HG02870 (cell line): ENCODE results near the gene IST1.
A peak's percentile ranks its signal among the peaks of the same experiment; 100 is the strongest.

Experiments
- ATAC-seq: cut with Tn5 transposase; IDR thresholded peaks from one replicate; pipeline ENCODE4 v1.9.1; 2021; ENCODE audit warnings: mild to moderate bottlenecking, moderate library complexity; ENCODE audit not compliant: unreplicated experiment

IST1 gene

DNA sequence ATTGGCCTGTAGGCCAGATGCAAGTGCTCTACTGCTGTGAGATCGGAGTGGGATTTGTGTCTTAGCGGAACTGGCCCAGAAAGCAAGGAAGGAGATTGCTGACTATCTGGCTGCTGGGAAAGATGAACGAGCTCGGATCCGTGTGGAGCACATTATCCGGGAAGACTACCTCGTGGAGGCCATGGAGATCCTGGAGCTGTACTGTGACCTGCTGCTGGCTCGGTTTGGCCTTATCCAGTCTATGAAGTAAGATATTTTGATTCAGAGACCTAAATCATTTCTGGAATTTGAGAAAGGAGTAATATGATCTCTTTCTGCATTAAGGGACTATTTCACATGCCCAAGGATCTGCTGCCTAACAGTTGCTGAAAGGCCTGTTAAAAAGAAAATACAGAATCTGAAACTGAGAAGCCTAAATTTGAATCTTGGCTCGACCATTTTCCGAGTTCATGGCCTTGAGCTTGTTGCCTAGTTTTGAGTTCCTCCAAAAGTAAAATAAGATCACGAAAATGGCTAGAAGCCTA, 21.1 kb downstream of the IST1 start:
- ATAC-seq, result no peak

DNA sequence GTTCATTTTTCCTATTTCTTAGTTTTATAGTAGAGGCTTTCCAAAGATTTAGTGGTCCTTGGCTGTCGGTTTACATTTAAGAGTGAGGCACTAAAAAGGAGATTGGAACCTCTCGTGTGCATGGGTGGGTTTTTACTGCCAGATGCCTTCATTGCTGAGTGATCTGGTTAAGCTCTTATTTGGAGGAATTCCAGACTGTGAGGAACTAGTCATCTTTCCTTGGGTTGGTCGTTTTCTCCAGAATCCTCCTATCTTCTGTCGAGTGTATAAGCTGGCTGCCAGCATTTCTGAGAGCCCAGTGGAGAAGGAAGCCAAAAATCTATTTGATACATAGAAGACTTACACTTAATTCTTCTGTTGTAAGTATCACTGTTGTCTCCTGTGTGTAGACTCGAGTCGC, 22.6 kb downstream of the IST1 start:
- ATAC-seq, result no peak

GRCh38 chr16:71919035-71919434, 23.7 kb downstream of the IST1 start:
- ATAC-seq, result peak; percentile 90

GRCh38 chr16:71920658-71921057, 25.3 kb downstream of the IST1 start:
- ATAC-seq, result no peak

DNA sequence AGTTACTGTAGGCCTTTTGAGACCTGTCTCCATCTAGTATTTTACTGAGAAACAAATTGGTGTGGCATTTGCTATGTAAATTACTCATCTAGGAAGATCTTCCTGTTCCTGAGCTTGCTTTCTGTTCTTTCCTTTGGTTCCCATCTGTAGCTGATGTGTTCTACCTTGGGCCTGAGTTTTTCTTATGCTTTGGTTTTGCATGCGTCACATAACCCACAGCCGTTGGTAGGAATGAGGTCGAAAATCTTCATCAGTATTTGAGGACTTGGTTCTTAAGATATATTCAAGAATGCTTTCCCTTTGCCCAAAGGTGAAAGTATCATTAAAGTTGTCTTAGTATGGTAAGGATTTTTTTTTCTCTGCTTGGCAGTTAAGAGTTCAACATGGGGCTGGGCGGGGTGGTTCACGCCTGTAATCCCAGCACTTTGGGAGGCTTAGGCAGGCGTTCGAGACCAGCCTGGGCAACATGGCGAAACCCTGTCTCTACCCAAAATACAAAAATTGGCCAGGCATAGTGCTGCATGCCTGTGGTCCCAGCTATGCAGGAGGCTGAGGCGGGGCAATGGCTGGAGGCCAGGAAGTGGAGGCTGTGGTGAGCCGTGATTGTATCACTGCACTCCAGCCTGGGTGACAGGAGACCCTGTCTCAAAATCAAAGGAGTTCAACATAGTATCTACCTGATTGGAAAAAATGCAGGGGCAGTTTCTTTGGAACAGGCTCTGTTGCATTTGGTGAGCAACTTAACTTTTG, 28.8 kb downstream of the IST1 start:
- no peak for ATAC-seq

DNA sequence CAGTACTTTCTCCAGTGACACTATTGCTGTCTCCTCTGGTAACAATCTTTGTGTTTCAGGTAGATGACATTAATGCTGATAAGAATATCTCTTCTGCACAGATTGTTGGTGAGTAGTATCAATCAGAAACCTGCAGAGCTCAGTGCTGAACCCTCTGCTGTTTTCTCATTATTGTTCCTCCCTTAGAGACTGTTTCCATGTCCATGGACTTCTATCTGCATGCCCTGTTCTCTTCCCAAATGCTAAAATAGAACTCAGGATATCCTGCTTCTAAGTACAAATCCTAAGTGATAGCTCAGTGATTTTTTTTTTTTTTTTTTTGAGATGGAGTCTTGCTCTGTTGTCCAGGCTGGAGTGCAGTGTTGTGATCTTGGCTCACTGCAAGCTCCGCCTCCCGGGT, 29.4 kb downstream of the IST1 start:
- no peak for ATAC-seq

DNA sequence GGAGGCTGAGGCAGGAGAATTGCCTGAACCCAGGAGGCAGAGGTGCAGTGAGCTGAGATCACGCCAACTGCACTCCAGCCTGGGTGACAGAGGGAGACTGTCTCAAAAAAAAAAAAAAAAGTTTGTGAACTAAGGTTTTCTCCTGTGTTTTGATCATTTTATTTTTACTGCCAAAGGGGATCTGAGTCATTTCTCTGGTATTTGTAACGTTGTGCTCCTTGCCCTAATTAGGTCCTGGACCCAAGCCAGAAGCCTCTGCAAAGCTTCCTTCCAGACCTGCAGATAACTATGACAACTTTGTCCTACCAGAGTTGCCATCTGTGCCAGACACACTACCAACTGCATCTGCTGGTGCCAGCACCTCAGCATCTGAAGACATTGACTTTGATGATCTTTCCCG, 32.1 kb downstream of the IST1 start:
- no peak for ATAC-seq

DNA sequence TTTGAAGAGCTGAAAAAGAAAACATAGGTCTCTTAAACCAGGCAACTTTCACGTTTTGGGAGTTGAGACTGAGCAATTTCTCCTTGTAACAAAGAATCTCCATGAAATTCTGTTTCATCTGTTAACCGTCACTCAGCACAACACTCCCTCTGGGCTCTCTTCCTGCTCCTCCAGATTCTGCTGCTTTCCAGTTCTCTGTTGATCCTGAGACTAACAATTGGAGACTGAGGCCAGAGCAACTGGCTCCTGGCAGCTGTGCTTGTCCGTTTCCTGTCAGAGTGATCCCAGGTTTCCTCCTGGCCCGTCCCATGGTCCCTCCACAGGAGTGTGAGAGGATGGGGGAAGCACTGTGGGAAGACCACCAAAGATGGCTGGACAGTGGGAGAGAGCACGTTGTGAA, 32.5 kb downstream of the IST1 start:
- ATAC-seq, result no peak

GRCh38 chr16:71929048-71929447, 33.7 kb downstream of the IST1 start:
- ATAC-seq, result no peak

DNA sequence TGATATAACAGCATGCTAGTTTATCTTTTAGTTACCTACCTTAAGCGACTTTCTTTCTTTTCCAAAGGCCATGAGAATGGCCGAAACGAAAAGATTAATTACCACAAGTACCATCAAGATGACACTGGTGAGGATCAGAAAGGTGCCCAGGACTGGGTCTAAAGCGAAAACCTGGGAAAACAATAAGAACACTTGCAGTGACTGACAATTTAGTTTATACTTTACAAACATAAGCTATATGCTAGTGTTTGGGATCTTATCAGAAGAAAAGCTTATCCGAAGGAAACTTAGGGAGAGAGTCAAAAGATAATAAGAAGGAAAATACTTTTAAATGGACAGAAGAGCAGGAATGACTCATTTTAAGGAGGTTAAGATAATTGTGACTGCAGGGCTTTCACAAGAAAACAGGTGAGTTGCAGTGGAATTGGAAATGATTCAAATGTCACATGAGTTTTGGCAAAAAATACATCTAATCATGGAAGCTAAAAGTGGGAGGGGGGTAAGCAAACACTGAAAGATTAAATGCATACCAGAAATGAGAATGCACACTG, 34.8 kb downstream of the IST1 start:
- ATAC-seq, result no peak

GRCh38 chr16:71931001-71931400, 35.7 kb downstream of the IST1 start:
- ATAC-seq, result no peak

GRCh38 chr16:71931599-71931998, 36.3 kb downstream of the IST1 start:
- ATAC-seq, result no peak

GRCh38 chr16:71933017-71933416, 37.7 kb downstream of the IST1 start:
- ATAC-seq, result no peak

DNA sequence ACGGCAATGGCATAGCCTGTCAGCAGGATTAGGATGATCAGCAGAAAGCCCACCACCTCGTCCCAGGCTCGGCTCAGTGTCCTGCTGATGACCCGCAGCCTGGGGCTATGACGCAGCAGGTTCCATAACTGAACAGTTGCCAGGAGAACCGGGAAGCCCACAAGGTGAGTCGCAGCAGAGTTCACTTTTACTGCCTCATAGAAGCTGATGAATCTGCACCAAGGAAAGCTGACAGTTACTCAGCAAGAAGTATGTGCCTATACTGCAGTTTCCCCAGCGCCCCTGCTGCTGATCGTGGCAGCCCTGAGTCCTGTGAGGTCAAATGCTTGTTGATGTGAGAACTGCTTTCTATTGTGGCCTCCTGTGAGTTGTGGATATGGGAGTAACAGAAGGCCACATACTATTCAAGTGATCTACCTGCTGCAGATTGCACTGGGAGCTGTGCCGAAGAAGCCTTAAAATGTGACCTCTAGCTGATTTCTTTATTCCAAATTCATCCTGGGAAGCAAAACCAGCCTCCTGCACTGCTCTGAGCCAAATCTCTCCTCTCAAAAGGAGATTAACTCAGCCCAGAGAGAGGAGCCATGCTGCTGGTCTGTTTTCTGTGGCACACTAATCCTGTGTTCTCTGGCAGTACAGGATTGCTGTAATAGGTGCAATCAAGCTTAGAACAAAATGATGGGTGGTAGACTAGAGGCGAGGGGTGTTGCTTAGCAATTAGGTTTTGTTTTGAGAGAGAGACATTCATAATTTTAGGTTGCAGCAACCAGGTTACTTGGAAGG, 38.8 kb downstream of the IST1 start:
- ATAC-seq, result no peak

DNA sequence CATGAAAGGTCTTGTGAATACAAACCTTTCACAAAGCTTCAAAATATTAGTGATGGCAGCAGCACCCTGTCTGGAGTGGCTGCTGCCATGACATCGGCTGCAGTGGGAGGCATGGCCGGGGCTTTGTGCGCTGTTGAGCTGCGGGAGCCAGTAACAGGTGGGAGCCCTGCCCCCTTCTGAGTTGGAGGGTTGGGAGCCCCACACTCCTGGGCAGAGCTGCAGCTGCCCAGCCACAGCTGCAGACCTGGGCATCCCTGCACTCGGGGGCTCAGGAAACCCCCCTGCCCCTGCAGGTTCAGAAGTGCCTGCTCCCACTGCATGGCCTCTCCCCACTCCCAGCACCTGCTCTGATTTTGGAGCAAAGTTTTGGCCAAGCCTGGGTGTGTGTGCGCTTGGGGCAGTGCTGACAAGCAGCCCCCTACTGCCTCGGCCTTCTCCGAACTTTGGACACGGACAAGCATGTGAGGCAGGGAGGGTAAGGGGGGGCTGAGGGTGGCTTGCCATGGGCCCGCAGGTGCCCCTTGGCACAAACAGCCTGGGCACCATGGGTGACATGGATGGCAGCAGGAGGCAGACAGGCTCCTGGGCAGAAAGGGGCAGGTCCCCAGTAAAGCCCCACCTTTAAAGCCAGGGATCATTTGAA, 42.7 kb downstream of the IST1 start:
- no peak for ATAC-seq

GRCh38 chr16:71943887-71944286, 48.6 kb downstream of the IST1 start:
- no peak for ATAC-seq

DNA sequence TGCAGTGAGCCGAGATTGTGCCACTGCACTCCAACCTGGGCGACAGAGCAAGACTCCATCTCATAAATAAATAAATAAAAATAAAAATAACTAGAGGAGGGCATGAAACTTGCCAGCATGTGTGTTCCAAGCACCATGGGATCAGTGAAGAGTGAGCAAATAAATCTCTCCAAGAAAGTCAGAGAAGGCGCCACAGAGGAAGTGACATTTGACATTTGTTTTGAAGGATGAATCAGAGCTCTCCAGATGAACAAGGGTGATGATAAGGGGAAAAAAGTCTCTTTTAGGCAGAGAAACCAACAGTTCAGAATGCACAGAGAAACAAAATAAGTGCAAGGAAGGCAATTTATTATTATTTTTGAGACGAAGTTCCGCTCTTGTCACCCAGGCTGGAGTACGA, 50.3 kb downstream of the IST1 start:
- no peak for ATAC-seq

GRCh38 chr16:71952825-71953224, 57.5 kb downstream of the IST1 start:
- ATAC-seq, result no peak

DNA sequence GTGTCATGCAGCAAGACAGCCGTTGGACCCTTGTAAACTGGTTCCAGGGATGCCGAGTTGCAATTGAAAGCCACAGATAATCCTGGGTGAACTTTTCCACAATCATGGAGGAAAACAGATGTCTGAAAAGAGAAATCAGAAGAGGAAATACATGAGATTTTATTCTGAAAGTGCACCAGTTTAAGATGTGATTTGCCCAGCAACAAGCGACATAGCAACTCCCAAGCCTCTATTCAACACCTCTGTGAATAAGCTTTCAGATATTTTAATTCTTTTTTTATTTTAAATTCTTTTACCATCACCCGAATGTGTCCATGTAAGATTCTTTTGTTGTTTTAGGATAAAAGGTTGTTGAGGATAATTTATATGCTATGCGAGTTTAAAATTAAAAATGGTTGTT, 58.8 kb downstream of the IST1 start:
- no peak for ATAC-seq

DNA sequence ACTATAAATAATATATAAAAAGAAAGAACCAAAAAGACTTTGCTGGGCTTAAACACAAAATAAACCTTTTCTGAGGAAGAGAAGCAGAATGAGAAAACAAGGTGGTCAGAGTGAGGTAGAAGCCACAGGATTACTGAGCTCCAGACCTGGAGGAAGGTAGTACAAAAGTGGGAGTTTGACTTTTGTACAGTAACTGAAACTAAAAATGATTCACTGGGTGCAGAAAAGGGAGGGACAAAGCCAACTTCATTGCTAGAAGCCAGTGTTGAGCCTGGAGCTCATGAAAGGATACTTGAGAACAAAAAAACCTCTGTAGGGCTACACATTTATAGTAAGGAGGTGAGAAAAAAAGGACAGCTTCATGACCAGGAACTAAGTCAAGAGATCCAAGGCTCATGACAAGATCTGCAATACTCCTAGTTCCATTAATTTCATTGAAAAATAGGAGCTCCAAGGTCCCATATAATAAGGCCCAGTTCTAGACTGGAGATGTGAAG, 59.4 kb downstream of the IST1 start:
- ATAC-seq, result no peak

GRCh38 chr16:71956486-71956885, 61.2 kb downstream of the IST1 start:
- ATAC-seq, result no peak
